ENCODE data around the gene CEACAM7. TPM values are rescaled to one million over a fixed set of nuclear protein-coding genes. Genes with fewer than 3 reads are reported as not detected.

The CEACAM7 gene
- total RNA-seq, 2 donors from 2014 or later = not detected

Other genes starting within 250 kb of the CEACAM7 start
- 10 to 100 TPM; 59.0 to 67.6 TPM for gene DMAC2, start 248.4 kb downstream of the CEACAM7 start, total RNA-seq
- not detected for gene ERICH4, start 245.1 kb downstream of the CEACAM7 start, total RNA-seq
- gene CEACAM21, start 112.1 kb downstream of the CEACAM7 start, total RNA-seq = 1 to 10 TPM in 1 of 2 donors, under 1 TPM in 1; 0.89 to 1.2 TPM
- under 1 TPM; 0.84 to 0.91 TPM for gene CEACAM4, start 61.2 kb downstream of the CEACAM7 start, total RNA-seq
- gene CEACAM5, start 20.4 kb upstream of the CEACAM7 start, total RNA-seq = not detected
- under 1 TPM in 1 of 2 donors, not detected in 1; 0.08 TPM for gene CEACAM6, start 67.3 kb upstream of the CEACAM7 start, total RNA-seq
- under 1 TPM; 0.29 to 0.60 TPM for gene CEACAM3, start 108.3 kb upstream of the CEACAM7 start, total RNA-seq
- gene LYPD4, start 156.4 kb upstream of the CEACAM7 start, total RNA-seq = not detected
- gene DMRTC2, start 156.8 kb upstream of the CEACAM7 start, total RNA-seq = not detected
- gene RPS19, start 172.0 kb upstream of the CEACAM7 start, total RNA-seq = 100 to 1,000 TPM; 811 to 841 TPM
- under 1 TPM; 0.24 to 0.68 TPM for gene CD79A, start 189.0 kb upstream of the CEACAM7 start, total RNA-seq
- gene ARHGEF1, start 194.9 kb upstream of the CEACAM7 start, total RNA-seq = 10 to 100 TPM; 47.0 to 59.1 TPM
- under 1 TPM in 1 of 2 donors, not detected in 1; 0.16 TPM for gene ERFL, start 240.2 kb upstream of the CEACAM7 start, total RNA-seq